ENCODE results near the gene BBC3. TPM values are rescaled to one million over a fixed set of nuclear protein-coding genes. Genes with fewer than 3 reads are reported as not detected.
A peak's percentile ranks its signal among the peaks of the same experiment; 100 is the strongest.

Gene BBC3
- total RNA-seq, 1 donor from 2014 or later = 18.6 TPM

DNA sequence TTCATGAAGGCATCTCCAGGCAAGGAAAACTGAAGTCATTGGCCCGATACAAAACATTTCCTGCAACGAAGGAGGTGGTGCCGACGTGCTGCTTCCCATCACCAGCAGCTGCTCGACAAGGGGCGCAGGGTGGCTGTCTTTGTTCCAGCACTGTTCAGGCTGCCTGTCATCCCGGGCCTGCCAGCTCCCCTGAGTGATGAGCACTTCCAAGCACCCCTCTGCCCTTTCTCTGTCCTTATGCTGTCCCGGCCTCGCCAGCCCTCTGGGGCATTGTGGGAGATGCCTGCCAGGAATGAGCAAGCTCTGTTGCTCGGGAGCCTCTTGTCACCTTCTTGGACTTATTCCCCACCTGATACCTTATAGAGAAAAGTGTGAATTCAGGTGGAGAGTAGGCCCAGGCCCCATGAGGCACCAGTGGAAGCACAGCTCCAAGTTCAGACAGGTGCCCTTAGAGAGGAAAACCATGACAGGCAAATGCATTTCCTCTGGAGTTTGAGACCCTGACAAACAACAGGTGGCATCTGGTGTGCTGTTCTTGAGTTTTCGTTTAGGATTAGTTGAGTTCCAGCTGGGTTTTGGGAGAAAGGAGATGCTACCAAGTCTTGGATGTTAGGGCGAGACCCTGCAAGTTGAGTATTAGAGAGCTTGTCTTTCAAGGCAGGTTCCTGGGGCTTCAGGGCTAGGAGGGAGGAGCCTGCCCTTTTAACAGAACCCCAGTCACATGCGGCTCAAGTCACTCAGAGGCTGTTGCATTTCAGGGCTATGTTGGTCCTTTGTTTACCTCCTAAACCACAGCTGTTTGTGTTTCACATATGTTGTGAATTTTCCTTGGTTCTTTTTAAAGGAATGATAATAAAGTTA, 21.4 kb downstream of the BBC3 start:
- H3K36me3 Mint-ChIP-seq (ENCODE audit: low read depth, unreplicated experiment) = peaks cover 41% of the 10 kb centered on the region
- peaks cover 4% of the 10 kb centered on the region for H3K27me3 Mint-ChIP-seq (ENCODE audit: unreplicated experiment)
- no peak for DNase-seq (ENCODE audit: low spot score)
- H3K27ac Mint-ChIP-seq (ENCODE audit: unreplicated experiment) = peak overlapping the region; percentile 57
- peaks cover 8% of the 10 kb centered on the region for H3K4me1 Mint-ChIP-seq (ENCODE audit: unreplicated experiment)
- no peaks in the 10 kb centered on the region for H3K9me3 Mint-ChIP-seq (ENCODE audit: unreplicated experiment)
- TF ChIP-seq, protein P1, sequence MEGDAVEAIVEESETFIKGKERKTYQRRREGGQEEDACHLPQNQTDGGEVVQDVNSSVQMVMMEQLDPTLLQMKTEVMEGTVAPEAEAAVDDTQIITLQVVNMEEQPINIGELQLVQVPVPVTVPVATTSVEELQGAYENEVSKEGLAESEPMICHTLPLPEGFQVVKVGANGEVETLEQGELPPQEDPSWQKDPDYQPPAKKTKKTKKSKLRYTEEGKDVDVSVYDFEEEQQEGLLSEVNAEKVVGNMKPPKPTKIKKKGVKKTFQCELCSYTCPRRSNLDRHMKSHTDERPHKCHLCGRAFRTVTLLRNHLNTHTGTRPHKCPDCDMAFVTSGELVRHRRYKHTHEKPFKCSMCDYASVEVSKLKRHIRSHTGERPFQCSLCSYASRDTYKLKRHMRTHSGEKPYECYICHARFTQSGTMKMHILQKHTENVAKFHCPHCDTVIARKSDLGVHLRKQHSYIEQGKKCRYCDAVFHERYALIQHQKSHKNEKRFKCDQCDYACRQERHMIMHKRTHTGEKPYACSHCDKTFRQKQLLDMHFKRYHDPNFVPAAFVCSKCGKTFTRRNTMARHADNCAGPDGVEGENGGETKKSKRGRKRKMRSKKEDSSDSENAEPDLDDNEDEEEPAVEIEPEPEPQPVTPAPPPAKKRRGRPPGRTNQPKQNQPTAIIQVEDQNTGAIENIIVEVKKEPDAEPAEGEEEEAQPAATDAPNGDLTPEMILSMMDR (IDR thresholded peaks at IDR 0.05; ENCODE audit: unreplicated experiment) = no peak
- H3K4me3 Mint-ChIP-seq (ENCODE audit: unreplicated experiment) = peak overlapping the region; percentile 51

DNA sequence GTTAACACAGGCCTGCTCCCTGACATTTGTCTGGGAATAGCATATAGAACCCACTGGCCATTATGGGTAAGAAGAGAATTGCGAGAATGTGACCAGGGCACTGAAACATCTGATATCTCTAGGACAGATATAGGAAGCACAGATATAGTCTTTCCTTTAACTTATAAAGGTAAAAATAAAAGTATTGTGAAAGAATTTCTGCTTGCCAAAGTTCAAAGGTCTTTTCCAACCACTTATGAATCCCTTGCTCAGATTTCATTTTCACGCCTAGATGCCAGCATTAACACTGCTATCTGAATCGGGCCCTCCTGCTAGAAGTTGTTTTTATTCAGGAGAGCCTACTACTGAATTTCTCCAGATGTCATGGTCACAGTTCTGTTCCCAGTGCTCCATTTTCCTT, 27.7 kb downstream of the BBC3 start:
- DNase-seq (ENCODE audit: low spot score) = no peak
- no peak overlapping the region for H3K4me3 Mint-ChIP-seq (ENCODE audit: unreplicated experiment)
- H3K27ac Mint-ChIP-seq (ENCODE audit: unreplicated experiment) = peak overlapping the region; percentile 68
- H3K9me3 Mint-ChIP-seq (ENCODE audit: unreplicated experiment) = no peaks in the 10 kb centered on the region
- peaks cover 9% of the 10 kb centered on the region for H3K4me1 Mint-ChIP-seq (ENCODE audit: unreplicated experiment)
- TF ChIP-seq, protein P1 (IDR thresholded peaks at IDR 0.05; ENCODE audit: unreplicated experiment) = no peak
- peaks cover 37% of the 10 kb centered on the region for H3K36me3 Mint-ChIP-seq (ENCODE audit: low read depth, unreplicated experiment)
- peaks cover 4% of the 10 kb centered on the region for H3K27me3 Mint-ChIP-seq (ENCODE audit: unreplicated experiment)

DNA sequence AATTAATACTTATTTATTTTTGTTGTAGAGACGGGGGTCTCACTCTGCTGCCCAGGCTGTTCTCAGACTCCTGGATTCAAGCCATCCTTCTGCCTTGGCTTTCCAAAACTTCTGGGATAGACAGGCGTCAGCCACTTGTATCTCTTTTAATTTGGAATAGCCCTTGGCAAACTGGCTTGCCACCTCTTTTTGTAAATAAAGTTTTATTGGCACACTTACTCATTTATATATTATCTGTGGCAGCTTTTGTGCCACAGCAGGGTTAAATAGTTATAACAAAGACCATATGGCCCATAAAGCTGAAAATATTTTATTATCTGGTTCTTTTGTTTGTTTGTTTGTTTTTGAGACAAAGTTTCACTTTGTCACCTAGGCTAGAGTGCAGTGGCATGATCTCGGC, 30.5 kb downstream of the BBC3 start:
- Mint-ChIP-seq H3K36me3 (ENCODE audit: low read depth, unreplicated experiment) (peaks cover 24% of the 10 kb centered on the region), H3K9me3 (ENCODE audit: unreplicated experiment) (no peaks in the 10 kb centered on the region), H3K4me3 (ENCODE audit: unreplicated experiment) (no peak overlapping the region), H3K4me1 (ENCODE audit: unreplicated experiment) (peaks cover 11% of the 10 kb centered on the region), H3K27me3 (ENCODE audit: unreplicated experiment) (peaks cover 4% of the 10 kb centered on the region), H3K27ac (ENCODE audit: unreplicated experiment) (no peak overlapping the region)
- DNase-seq (ENCODE audit: low spot score) = no peak
- TF ChIP-seq, protein P1 (IDR thresholded peaks at IDR 0.05; ENCODE audit: unreplicated experiment) = no peak

DNA sequence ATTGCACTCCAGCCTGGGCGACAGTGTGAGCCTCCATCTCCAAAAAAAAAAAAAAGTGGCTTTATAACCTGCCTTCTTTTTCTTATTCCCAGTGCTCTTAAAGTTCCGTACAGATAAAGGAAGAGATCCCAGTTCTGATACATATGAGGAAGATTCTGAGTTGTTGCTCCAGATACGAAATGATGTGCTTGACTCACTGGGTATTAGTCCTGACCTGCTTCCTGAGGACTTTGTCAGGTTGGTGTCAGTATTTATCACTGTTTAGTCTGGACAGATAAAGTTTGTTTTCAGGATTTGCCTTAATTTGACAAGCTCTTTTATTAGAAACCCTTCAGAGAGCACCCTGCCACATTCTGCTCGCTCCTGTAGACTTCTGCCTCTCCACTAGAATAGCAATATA, 33.9 kb downstream of the BBC3 start:
- peaks cover 9% of the 10 kb centered on the region for H3K36me3 Mint-ChIP-seq (ENCODE audit: low read depth, unreplicated experiment)
- DNase-seq (ENCODE audit: low spot score) = no peak
- TF ChIP-seq, protein P1 (IDR thresholded peaks at IDR 0.05; ENCODE audit: unreplicated experiment) = no peak
- H3K27me3 Mint-ChIP-seq (ENCODE audit: unreplicated experiment) = peaks cover 6% of the 10 kb centered on the region
- no peak overlapping the region for H3K27ac Mint-ChIP-seq (ENCODE audit: unreplicated experiment)
- peaks cover 11% of the 10 kb centered on the region for H3K4me1 Mint-ChIP-seq (ENCODE audit: unreplicated experiment)
- no peaks in the 10 kb centered on the region for H3K9me3 Mint-ChIP-seq (ENCODE audit: unreplicated experiment)
- H3K4me3 Mint-ChIP-seq (ENCODE audit: unreplicated experiment) = no peak overlapping the region

DNA sequence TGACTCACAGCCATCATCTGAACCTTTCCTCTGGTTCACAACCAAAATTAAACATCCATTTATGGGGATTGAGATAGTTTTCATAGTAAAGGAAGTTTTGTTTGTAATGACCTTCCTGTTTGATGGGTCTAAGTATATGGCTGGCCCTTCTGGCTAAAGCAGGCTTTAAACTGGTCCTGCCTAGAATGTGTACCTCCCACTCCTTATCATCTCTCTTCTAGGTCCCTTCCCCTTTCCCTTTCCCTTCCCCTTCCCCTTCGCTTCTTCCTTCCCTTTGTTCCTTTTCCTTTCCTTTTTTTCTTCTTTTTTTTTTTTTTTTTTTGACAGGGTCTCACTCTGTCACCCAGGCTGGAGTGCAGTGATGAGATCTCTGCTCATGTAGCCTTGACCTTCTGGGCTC, 35.6 kb downstream of the BBC3 start:
- no peak for DNase-seq (ENCODE audit: low spot score)
- H3K4me3 Mint-ChIP-seq (ENCODE audit: unreplicated experiment) = no peak overlapping the region
- no peaks in the 10 kb centered on the region for H3K9me3 Mint-ChIP-seq (ENCODE audit: unreplicated experiment)
- TF ChIP-seq, protein P1 (IDR thresholded peaks at IDR 0.05; ENCODE audit: unreplicated experiment) = no peak
- peaks cover 7% of the 10 kb centered on the region for H3K36me3 Mint-ChIP-seq (ENCODE audit: low read depth, unreplicated experiment)
- peak overlapping the region; percentile 52 for H3K27ac Mint-ChIP-seq (ENCODE audit: unreplicated experiment)
- H3K27me3 Mint-ChIP-seq (ENCODE audit: unreplicated experiment) = peaks cover 6% of the 10 kb centered on the region
- peaks cover 11% of the 10 kb centered on the region for H3K4me1 Mint-ChIP-seq (ENCODE audit: unreplicated experiment)

Data from endothelial cell (in vitro differentiated cells).